Kidney (tissue), 14 donors: ENCODE results near the gene RIMBP2. TPM values are rescaled to one million over a fixed set of nuclear protein-coding genes. Genes with fewer than 3 reads are reported as not detected.
A peak's percentile ranks its signal among the peaks of the same experiment; 100 is the strongest.

ENCODE experiments used
- DNase-seq, 5 donors: peaks; one replicate each; pipeline ENCODE4 v3.0.0-alpha.2; 2013 to 2020
- FAIRE-seq: peaks from 2 replicates; lab custom pipeline; 2012; peaks lifted over from hg19 to GRCh38; lab: Jason Lieb, UNC
- H3K27ac ChIP-seq, 2 donors: one replicate each; pipeline ENCODE4 v1.7.0; 2013; ENCODE audit warnings: low read depth in 2 of 2, low read length in 2 of 2, inconsistent platforms in 1 of 2
- H3K27me3 ChIP-seq: one replicate; pipeline ENCODE4 v1.7.1; 2013; ENCODE audit warnings: low read length, inconsistent platforms; ENCODE audit not compliant: control insufficient read depth, insufficient read depth
- H3K36me3 ChIP-seq, 3 donors: one replicate each; pipeline versions ENCODE4 v1.7.0 to v1.7.1; 2013; ENCODE audit warnings: low read length in 3 of 3, control low read depth in 1 of 3, inconsistent platforms in 1 of 3; ENCODE audit not compliant: insufficient read depth in 3 of 3, control insufficient read depth in 2 of 3
- H3K4me1 ChIP-seq, 3 donors: one replicate each; pipeline versions ENCODE4 v1.7.0 to v1.7.1; 2013; ENCODE audit warnings: low read length in 3 of 3, inconsistent platforms in 1 of 3, low read depth in 1 of 3; ENCODE audit not compliant: control insufficient read depth in 2 of 3, insufficient read depth in 2 of 3
- H3K4me3 ChIP-seq, 3 donors: one replicate each; pipeline versions ENCODE4 v1.7.0 to v1.8.1; 2013; ENCODE audit warnings: low read length in 3 of 3, control low read depth in 1 of 3, inconsistent platforms in 1 of 3
- H3K9ac ChIP-seq, 3 donors: one replicate each; pipeline versions ENCODE4 v1.7.0 to v1.7.1; 2013; ENCODE audit warnings: low read length in 3 of 3, control low read depth in 1 of 3, inconsistent platforms in 1 of 3
- H3K9me3 ChIP-seq, 3 donors: one replicate each; pipeline versions ENCODE4 v1.7.0 to v1.7.1; 2013; ENCODE audit warnings: low read length in 3 of 3, control low read depth in 1 of 3, inconsistent platforms in 1 of 3; ENCODE audit not compliant: control insufficient read depth in 2 of 3, insufficient read depth in 1 of 3
- CTCF ChIP-seq: IDR thresholded peaks from 3 replicates; pipeline ENCODE4 v1.5.1; 2012; ENCODE audit warnings: mild to moderate bottlenecking, moderate library complexity, borderline replicate concordance; ENCODE audit not compliant: insufficient read depth; ENCODE audit errors: extremely low read depth
- intact Hi-C: fragments of 100-400 bp; cut with DNase I; formaldehyde crosslinking; loops from one replicate; pipeline ENCODE4 v1.11.1; 2022
- polyA plus RNA-seq: library from polyadenylated mRNA; stranded (reverse); fragments of 350-450 nt; fragmentation: Illumina TruSeq; extraction: RNeasy Lipid Tissue Mini Kit (QIAGEN cat#74804); gene quantifications from one replicate; pipeline ENCODE4 v1.2.3, GENCODE V29; 2014; ENCODE audit warnings: low read depth, low replicate concordance; ENCODE audit not compliant: insufficient read depth
- total RNA-seq: library from RNA; stranded (reverse); fragmentation: NEBNext Ultra II Directional; extraction: Animal tissue kit (Norgen Biotek cat#: 25700); gene quantifications from one replicate; pipeline ENCODE4 v1.2.1, GENCODE V29; 2021
- donor health status: control.
- donor health status: control.
- donor health status: control.
- donor health status: control.
- donor health status: control.
- donor health status: DM: yes; HTN: yes; CAD: no.
- donor health status: Normal renal cell carcinoma (clear cell type).

The RIMBP2 gene
- total and polyA plus RNA-seq, 2 donors from 2014 or later, result 2.8 to 51.7 TPM

- FAIRE-seq, result no peak
- Histone ChIP-seq H3K9ac (no peak overlapping the region), H3K36me3 (no peaks in the 10 kb centered on the region), H3K27ac (no peak overlapping the region), H3K4me3 (peak overlapping the region in 1 of 3 donors; percentile 20), H3K27me3 (no peaks in the 10 kb centered on the region), H3K4me1 (peaks cover 0 to 7% (median 0%) of the 10 kb centered on the region in 3 donors), H3K9me3 (peaks cover 0 to 5% (median 0%) of the 10 kb centered on the region in 3 donors)
- TF ChIP-seq CTCF, result no peak
- intact Hi-C loops, result no loop called here
- peak in 3 of 5 donors; percentile 39 to 48 (median 46) for DNase-seq
These were observed 1.4 kb downstream of the RIMBP2 start for GRCh38 chr12:130714591-130715149.

GRCh38 chr12:130714091-130714590 is 2.0 kb downstream of the RIMBP2 start:
- no peak overlapping the region for H3K27ac ChIP-seq
- TF ChIP-seq CTCF, result no peak
- H3K9ac ChIP-seq, result no peak overlapping the region
- H3K27me3 ChIP-seq, result no peaks in the 10 kb centered on the region
- peaks cover 0 to 7% (median 0%) of the 10 kb centered on the region in 3 donors for H3K4me1 ChIP-seq
- intact Hi-C loops, result no loop called here
- no peaks in the 10 kb centered on the region for H3K36me3 ChIP-seq
- H3K4me3 ChIP-seq, result no peak overlapping the region
- DNase-seq (peak in 3 of 5 donors; percentile 51 to 65 (median 64)), FAIRE-seq (no peak)
- H3K9me3 ChIP-seq, result peaks cover 0 to 5% (median 0%) of the 10 kb centered on the region in 3 donors

- Histone ChIP-seq H3K4me1 (peaks cover 0 to 7% (median 0%) of the 10 kb centered on the region in 3 donors), H3K9ac (no peak overlapping the region), H3K9me3 (peaks cover 0 to 5% (median 0%) of the 10 kb centered on the region in 3 donors), H3K4me3 (no peak overlapping the region), H3K27ac (no peak overlapping the region), H3K27me3 (no peaks in the 10 kb centered on the region), H3K36me3 (no peaks in the 10 kb centered on the region)
- DNase-seq (peak in 1 of 5 donors; percentile 13), FAIRE-seq (no peak)
- intact Hi-C loops, result no loop called here
- no peak for TF ChIP-seq CTCF
These were observed 2.5 kb downstream of the RIMBP2 start for GRCh38 chr12:130713581-130713991.
